GM18858 (cell line): ENCODE measurements around the gene GABBR2.

Experiments
- ATAC-seq: cut with Tn5 transposase; IDR thresholded peaks from one replicate; pipeline ENCODE4 v1.9.1; 2021; ENCODE audit not compliant: unreplicated experiment

GABBR2 gene

DNA sequence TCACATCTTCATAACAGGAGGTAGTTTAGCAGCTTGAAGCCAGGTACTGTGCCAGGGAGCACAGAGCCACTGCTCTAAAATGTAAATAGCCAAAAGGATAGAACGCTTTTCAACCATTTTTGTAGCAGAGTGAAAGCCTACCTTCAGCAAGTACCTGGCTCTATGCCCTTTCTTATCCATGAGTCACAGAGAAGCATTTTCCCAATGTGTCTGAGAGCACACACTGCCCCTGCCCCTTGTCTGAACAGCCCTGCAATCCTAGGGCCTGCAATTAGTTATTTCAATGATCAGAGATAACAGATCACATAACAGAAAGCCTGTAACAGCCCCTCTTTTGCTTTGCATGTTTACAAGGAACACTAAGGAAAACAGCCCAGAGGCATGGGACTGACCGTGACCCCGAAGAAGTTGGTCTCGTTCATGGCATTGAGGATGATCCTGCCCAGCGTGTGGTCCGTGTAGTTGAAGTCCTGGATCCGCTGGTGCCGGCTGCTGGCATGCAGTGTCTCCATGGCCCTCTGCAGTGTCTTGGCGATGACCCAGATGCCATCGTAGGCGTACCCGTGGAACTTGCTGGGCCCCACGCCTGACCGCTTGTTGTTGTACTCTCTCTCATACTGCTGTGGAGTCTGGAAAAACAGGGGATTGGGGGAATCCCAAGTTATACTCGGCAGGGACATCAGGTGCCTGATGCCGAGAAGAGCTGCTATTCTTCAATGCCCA lies 255.0 kb downstream of the GABBR2 start:
- ATAC-seq: no peak

DNA sequence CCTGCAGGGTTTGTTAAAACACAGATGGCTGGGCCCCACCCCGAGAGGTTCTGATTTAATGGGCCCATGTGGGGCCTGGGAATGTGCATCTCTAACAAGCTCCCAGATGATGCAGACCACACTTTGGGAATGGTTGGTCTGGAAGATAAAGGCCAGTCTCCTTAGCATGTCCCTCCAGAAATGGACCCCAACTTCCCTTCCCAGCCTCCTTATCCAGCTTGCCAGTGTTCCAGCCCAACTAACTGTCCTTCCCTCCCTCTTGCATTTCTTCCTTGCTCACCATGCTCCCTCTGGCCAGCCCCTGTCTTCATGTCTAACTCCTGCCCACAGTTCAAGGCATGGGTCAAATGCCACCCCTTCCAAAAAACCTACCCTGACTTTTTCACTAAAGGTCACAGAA lies 257.2 kb downstream of the GABBR2 start:
- ATAC-seq: no peak

DNA sequence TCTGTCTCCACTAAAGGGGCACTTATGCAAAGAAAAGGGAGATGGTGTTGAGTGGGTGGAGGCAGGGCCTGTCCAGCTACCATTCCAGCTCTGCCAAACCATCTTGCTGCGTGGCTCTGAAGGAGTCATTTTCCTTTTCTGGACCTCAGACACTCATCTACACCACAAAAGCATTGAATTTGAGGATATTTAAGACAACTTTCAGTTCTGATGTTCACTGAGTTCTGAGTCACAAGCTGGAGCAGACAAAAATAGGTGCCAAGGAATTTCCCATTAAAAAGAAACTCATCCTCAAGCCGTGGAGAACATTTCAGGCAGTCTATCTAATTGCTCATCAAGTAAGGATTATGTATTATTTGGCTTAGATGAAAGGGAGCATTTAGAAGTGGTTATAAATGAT lies 258.2 kb downstream of the GABBR2 start:
- no peak for ATAC-seq

DNA sequence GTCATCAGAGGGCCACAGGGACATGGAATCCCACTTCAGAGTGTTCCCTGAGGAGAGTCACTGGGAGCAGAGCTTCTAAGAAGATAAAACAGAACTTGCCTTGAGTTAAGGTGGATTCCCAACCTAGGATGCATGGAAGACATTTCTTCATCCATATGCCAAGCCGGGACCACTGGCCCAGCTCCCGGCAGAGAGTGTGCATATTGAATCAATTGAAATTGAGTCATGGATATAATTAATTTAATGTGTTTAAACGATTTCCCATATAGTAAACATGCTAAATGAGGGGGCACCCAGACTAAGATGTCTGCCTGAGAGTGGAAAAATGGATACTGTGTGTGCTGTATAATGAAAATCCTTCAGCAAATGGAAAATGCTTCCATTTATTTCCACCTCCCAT lies 258.9 kb downstream of the GABBR2 start:
- no peak for ATAC-seq

DNA sequence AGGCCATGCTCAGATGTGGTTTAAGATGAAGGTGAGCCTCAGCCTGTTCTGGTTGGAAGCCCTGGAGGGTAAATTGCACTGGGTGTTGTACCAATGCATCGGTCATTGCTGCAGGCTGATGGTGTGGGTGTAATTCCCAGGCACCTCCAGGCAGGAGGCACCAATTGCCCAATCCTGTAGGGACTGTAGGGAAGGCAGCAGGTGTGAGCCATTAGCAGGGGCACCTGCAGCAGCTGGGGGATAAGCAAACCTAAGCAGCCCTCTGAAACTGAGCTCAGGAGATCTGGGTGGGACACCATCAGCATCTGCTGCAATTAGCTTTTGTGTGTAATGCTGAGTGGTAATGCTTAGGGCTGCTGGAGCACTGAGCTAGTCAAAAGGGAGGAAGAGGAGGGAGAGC lies 263.2 kb downstream of the GABBR2 start:
- ATAC-seq: no peak

DNA sequence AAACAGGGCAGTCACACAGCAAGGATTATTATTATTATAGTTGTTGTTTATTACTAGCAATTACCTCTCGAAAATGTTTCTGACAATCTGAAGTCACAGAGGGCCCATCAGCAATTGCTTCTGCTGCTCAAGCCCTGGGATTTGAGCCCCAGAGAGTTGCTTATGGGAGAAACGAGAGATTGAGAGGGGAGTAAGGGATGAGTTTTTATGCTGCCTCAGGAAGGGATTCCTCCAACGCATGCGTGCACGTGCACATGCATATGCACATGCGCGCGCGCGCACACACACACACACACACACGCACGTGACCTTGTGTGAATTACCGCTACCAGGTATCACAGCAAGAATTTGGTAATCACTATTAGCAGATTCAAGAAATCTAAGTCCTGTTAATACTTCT lies 264.1 kb downstream of the GABBR2 start:
- no peak for ATAC-seq

DNA sequence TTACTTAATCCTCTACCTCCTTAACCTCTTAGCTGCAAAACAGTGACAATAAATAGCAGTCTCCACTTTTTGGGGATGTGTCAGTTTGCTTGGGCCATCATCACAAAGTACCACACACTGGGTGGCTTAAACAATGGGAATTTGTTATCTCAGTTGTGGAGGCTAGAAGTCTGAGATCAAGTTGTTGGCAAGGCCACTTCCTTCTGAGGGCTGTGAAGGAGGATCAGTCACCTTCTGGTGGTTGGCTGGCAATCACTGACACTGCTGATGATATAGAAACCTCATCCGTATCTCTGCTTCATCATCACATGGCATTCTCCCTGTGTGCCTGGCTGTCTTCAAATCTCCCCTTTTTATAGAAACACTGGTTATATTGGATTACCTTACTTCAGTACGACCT lies 266.2 kb downstream of the GABBR2 start:
- ATAC-seq: no peak

DNA sequence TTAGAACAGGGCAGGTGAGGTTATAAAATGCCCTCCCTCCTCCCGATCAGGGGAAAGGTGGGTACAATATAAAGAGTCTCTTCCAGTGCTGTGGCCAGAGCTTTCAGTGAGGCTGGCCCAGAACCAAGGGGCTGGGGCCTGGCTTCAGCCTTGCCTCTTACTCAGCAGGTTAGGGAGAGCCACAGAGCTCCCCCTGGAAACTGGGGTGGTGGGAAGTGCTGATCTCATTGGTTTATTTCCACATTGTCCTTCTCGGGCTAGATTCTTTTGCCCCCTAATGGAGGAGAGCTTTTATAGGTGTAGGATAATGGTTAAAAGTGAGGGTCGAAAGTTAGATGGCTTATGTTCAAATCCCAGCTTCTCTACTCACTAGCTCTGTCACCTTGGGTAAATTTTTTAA lies 266.6 kb downstream of the GABBR2 start:
- no peak for ATAC-seq

DNA sequence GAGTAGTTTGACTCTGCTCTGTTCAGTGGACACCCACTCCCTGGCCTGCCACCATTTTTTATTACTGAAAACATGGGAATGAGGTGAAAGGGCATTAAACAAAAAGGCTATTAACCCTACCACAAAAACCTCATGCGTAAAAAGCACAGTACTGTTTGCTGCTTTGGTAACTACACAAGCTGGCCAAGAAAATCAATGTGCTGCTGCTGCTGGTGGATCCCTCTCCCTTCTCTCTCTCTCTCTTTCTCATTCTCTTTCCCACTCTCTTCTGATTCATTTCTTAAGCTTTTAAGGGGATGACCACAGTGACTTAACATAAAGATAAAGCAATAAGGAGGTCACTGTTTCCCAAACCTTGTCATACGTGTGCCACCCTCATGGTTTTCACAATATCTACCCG lies 270.1 kb downstream of the GABBR2 start:
- ATAC-seq: no peak

DNA sequence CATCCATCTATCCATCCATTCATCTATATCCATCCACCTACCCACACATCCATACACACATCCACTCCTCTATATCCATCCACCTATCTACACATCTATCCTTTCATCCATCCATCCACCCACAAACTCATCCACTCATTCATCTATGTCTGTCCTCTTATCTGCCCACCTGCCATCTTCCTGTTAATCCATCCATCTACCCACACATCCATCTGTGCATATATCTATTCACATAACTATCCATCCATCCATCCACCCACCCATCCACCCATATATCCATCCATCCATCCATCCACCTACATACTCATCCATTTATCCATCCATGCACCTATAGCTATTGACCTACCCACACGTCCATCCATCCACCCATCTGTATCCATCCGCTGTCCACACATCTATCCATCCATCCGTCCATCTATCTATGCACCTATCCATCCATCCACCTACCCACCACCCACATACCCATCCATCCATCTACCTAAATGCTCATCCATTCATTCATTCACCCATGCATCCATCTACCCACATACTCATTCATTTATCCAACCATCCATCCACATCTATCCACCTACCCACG lies 271.2 kb downstream of the GABBR2 start:
- ATAC-seq: no peak

DNA sequence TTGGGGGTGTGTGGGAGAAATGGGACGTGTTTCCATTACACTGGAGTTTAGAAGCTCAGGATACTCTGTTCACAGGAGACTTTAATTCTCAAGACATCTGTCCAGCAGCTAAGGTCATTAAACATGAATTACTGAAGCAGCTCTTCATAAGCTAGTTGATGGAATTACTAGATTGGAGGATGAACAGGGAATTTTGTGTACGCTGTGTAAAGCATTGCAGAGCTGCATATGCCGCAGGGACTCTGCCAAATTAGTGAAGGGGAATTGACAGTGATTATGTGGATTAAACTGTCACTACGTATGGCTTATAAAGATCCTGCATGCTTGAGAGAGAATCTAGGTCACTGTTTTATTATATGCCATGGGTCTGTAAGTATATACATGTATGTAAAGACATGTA lies 275.8 kb downstream of the GABBR2 start:
- ATAC-seq: no peak

DNA sequence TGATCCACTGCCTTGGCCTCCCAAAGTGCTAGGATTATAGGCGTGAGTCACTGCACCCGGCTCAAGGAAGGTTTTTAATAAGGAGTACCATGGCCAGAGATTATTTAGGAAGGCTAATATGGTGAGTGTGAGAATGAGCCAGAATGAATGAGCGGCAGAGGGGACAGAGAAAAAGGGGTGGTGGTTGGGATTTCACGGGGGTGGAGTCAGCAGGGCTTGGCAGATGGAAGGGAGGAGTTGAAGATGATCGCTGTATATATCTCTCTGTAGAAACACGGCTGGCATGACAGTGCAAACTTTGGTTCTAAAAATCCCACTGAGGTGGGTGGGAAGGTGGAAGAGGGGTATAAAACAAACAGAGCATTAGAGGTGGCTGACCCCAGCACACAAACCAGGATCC lies 276.6 kb downstream of the GABBR2 start:
- ATAC-seq: no peak

DNA sequence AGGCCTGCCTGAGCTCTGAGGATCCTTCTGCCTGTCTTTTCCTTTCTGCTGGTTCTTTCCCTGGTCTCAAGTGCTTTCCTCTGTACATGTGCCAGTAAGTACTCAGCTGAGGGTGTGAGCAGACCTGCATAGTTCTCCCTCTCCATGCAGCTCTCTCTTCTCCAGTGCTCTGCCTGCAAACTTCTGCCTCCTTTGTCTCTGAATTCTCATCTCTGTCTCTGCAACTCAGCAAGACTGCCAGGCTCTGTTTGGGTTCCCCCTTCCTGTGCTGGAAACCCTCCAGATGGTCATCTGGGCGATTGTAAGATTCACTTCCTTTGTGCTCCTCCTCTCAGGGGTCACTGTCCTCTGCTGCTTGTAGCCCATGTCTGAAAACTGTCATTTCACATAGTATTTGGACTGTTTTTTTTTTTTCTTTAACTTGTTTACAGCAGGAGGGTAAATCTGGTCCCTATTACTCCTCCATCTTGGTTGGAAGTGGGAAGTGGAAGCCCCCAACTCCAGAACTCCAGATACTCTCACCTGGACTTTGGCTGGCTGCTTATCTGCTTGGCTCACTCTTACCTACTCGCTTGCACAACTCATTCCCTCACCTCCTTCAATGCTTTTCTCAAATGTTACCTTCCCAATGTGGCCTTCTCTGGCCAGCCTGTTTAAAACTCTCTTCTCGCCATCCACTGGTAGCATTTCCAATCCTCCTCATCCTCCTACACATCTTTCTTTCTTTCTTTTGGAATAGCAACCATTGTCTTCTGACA lies 278.0 kb downstream of the GABBR2 start:
- no peak for ATAC-seq

DNA sequence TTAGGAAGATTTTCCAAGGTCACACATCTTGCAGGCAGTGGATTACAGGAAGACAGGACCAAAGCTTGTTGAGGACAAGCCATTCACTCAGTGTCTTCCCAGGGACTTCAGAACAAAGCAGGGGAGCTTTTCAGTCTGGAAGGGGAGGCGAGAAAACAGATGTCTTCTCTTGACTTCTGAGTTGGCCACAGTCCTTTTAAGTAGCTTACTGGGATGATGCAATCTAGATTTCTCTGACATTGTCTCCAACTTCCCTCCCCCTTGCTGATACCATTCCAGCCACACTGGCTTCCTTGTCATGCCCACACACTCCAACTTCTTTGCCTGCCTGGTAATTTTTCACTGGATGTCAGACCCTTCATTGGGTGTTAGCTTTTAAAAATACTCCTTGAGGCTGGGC lies 279.1 kb downstream of the GABBR2 start:
- no peak for ATAC-seq

DNA sequence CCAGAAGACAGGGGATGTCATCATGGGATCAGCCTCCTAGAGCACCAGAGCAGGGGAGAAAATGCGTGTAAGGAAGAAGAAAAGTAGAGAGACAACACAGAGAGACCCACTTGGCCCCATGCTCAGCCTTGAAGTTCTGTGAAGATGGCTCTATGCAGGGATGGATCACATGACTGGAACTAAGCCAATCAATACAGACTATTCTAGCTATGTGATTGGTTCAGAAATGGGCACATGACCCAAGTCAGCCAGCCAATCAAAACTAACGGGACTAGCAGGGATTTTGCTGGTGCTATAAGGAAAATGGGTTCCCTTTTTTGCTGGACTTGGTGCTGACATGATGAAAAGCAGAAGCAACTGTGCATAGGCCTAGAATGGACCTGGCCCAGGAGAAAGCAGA lies 280.3 kb downstream of the GABBR2 start:
- no peak for ATAC-seq

DNA sequence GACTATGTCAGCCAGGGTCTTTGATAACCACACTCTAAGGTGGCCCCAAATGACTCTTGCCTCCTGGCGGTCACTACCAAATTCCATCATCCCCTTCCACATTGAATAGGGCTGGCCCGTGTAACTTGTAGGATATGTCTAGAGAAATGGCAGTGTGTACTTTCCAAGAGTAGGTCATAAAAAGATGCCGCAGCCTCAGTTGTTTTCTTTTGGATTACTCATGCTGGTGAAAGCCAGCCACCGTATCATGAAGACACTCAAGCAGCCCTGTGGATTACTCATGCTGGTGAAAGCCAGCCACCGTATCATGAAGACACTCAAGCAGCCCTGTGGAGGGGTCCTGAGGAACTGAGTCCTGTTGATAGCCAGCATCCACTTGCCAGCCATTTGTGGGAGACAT lies 281.2 kb downstream of the GABBR2 start:
- ATAC-seq: no peak

DNA sequence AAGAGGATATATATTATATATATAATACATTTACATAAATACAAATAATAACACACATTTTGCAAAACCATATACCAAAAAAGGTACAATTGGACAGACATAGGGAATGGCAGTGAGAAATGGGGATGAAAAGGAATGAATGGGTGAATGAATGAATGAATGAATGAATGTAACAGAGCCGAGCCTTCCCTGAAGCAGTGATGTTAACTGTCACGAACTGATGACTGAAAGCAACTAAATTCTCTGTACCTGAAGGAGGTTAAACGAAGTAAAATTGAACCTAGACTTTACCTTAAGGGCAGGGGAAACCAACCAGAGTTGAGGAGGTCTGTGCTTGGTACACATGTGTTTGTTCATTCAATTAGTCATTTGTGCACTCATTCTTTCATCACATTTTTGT lies 283.7 kb downstream of the GABBR2 start:
- ATAC-seq: no peak

DNA sequence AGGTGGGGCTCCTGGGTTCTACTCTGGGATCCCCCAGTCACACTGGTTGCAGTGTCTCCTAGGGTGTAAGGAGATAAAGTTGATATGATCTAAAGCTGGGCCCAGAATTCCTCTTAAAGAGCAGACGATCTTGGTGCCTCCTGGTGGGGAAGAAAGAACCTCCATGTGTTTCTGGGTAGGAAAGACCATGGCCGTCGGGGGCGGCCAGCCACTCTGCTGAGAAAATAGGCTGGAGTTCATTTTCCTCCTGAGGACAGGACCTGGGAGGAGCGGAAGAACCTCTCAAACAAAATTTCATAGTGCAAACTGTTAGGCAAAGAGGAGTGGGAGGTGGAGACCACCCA lies 289.5 kb downstream of the GABBR2 start:
- ATAC-seq: no peak

DNA sequence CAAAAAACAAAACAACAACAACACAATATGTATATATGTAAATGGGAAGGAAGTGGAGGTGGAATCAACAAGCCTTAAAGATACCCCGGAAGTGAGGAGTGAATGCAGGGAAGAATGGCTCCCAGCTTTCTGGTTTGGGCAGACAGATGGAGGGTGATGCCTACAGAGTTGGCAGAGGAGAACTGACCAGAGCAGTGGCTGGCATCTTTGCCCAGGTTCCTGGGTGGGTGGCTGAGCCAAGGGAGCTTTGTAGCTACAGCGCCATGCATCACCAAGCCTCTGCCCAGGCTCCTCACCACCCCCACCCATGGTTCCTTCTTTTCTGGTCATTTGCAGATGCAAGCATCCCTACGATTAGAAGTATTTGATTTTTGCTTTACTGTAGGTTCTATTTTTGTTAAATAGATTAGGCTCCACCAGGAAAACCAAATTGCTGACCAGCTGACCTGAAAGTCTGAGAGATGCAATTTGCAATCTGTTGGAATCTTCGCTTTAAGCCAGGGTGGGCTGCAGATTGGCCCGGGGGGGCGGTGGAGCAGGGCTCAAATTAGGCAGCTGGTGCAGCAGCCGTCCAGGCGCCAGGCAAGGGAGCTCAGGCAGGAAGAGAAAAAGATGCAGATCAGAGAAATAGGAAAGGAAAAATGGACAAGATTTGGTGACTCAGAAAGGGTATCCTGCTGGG lies 290.0 kb downstream of the GABBR2 start:
- ATAC-seq: no peak

DNA sequence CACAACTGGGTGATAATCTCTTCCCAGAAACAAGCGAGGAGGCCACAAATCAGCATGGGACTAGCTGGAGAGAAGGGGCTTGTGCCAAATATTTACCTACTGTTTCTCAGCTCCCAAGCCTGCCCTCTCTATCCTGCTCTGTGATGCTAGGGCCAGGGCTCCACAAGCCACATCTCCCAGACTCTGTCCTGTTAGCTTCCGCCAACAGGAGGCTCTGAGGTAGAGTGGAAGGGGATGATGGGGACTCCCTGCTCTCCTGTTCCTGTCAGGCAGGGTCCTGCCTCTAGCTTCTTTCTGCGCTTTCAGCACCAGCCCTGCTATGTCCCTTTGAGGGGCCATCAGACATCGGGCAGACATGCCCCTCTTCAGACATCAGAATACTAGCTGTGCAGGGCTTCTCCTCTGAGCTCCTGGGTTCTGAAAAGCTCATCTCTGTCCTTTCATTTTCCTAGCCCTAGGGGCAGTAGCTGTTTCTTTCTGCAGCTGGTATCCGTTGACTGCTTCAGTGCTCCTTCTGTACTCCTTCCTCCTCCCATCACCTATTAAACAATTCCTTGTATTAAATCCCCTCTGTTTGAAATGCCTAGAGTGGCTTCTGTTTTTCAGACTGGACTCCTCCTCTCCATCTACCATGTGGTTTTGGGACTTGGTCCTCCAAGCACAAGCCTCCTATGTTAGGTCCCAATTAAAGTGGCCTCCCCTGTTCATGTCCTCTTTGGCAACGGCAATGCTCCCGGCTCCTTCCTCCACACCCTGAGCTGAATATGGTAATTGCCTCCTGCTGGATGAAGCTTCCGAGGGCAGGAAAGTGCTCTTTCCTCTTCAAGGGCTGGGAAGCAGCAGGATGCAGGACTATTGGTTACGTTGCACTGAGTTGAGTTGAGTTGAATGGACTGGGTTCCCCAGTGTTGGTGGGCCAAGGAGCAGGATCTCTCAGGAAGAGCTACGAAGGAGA lies 292.2 kb downstream of the GABBR2 start:
- no peak for ATAC-seq

DNA sequence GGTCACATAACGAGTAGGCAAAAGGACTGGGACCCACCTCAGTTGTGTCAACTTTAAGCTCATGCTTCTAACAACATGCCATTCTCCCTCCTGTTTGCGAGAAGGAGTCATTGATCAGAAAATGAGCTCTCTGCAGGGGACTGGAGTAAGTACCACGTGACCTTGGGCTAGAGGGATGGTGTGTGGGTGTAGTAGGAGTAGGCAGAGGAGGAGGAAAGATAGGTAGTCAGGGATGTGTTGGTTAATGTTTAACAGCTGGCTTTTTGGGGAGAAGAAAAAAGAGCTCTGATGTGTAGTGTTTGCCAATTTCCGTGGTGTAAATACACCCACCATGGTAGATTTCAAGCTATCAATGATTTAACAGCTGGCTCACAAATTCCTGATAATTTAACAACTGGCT lies 293.0 kb downstream of the GABBR2 start:
- no peak for ATAC-seq
